IPS-18a (cell line): ENCODE data around the gene TTC23.
"Not testable (repeated sequence)": the region's sequence is repeated elsewhere in the genome, so short reads cannot be mapped to it uniquely, and the experiment has no call there.

Experiments used
- H3K27ac ChIP-seq: one replicate; pipeline ENCODE4 v1.5.1; 2013; ENCODE audit warnings: low read length
- H3K27me3 ChIP-seq: one replicate; pipeline ENCODE4 v1.6.1; 2013; ENCODE audit warnings: mild to moderate bottlenecking, low read length; ENCODE audit not compliant: control insufficient read depth, insufficient read depth
- H3K36me3 ChIP-seq: one replicate; pipeline ENCODE4 v1.6.1; 2013; ENCODE audit warnings: low read depth, low read length; ENCODE audit not compliant: control insufficient read depth
- H3K4me1 ChIP-seq: one replicate; pipeline ENCODE4 v1.6.1; 2013; ENCODE audit warnings: low read depth, low read length; ENCODE audit not compliant: control insufficient read depth
- H3K4me3 ChIP-seq: one replicate; pipeline ENCODE4 v1.5.1; 2013; ENCODE audit warnings: low read length
- H3K9ac ChIP-seq: one replicate; pipeline ENCODE4 v1.6.1; 2013; ENCODE audit warnings: mild to moderate bottlenecking, low read length, moderate library complexity
- H3K9me3 ChIP-seq: one replicate; pipeline ENCODE4 v1.6.1; 2013; ENCODE audit warnings: low read depth, low read length; ENCODE audit not compliant: control insufficient read depth

The TTC23 gene

DNA sequence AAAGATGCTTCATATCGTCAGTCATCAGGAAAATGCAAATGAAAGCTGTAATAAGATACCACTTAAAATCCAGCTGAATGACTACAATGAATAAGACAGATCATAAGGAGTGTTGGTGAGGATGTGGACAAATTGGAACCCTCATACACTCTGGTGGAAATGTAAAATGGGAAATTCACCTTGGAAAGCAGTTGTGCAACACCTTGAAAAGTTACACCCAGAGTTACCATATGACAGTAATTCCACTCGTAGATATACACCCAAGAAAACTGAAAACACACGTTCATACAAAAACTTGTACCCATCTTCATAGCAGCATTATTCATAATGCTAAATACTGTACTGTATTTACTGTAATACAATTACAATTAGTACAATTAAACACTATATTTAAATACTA lies 2.3 kb downstream of the TTC23 start:
- H3K4me1 ChIP-seq, result no peaks in the 10 kb centered on the region
- H3K27me3 ChIP-seq, result peaks cover 6% of the 10 kb centered on the region
- no peaks in the 10 kb centered on the region for H3K9me3 ChIP-seq
- H3K27ac ChIP-seq, result no peak overlapping the region
- H3K4me3 ChIP-seq, result no peak overlapping the region
- H3K9ac ChIP-seq, result no peak overlapping the region
- H3K36me3 ChIP-seq, result no peaks in the 10 kb centered on the region

DNA sequence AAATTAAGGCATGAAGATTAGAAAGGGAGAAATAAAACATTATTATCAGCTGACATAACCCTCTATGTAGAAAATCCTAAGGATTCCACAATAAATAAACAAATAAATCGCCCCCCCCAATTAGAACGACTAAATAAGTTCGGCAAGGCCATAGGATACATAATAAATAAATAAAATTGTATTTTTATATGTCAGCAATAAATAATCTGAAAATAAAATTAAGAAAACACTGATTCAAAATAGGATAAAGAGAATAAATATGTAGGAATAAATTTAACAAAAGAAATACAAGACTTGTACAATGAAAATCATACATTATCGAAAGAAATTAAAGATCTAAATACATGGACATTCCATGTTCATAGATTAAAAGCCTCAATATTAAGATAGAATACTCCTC lies 5.1 kb downstream of the TTC23 start:
- Histone ChIP-seq H3K4me3 (no peak overlapping the region), H3K27ac (no peak overlapping the region), H3K9ac (no peak overlapping the region), H3K27me3 (no peaks in the 10 kb centered on the region), H3K36me3 (no peaks in the 10 kb centered on the region), H3K4me1 (no peaks in the 10 kb centered on the region), H3K9me3 (no peaks in the 10 kb centered on the region)

DNA sequence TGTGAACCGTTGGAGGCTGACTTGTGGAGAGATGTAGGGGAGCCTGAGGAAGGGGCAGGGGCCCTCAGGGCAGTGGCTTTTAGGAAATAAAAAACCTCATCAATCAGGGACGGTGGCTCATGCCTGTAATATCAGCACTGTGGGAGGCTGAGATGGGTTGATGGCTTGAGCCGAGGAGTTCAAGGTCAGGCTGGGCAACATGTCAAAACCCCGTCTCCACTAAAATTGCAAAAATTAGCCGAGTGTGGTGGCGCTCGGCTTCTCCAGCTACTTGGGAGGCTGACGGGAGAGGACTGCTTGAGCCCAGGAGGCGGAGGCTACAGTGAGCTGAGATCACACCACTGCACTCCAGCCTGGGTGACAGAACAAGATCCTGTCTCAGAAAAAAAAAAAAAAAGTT lies 7.6 kb downstream of the TTC23 start:
- no peak overlapping the region for H3K9ac ChIP-seq
- no peaks in the 10 kb centered on the region for H3K36me3 ChIP-seq
- H3K9me3 ChIP-seq, result no peaks in the 10 kb centered on the region
- H3K4me3 ChIP-seq, result no peak overlapping the region
- no peaks in the 10 kb centered on the region for H3K4me1 ChIP-seq
- no peak overlapping the region for H3K27ac ChIP-seq
- H3K27me3 ChIP-seq, result no peaks in the 10 kb centered on the region

DNA sequence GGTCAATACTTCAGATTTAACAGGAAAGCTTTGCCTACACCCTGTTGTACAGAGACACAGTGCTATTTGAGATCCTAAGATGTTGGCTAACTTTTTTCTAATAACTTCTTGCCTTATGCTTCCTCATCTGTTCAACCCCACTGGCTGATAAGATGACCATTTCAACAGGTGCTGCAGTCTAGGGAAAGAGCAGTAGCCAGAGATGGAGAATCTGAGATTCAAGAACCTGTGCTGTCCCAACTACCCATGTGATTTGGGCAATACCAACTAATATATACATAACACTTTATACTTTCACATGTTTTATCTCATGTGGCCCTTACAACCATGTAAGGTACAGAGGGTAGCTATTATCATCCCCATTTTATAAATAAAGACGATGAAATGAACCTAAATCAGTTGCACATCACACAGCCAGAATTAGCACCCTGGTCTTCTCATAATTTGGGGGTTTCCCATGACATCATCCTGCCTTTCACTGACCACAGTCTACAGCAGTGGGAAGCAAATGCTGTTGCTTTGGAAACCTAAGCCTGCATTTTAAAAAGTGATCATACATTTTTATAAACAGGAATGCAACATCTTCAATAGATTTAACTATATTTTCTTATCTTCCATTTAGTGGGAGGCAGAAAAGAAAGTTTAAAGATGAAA lies 9.7 kb downstream of the TTC23 start:
- Histone ChIP-seq H3K27ac (no peak overlapping the region), H3K4me3 (no peak overlapping the region), H3K4me1 (no peaks in the 10 kb centered on the region), H3K9ac (no peak overlapping the region), H3K9me3 (no peaks in the 10 kb centered on the region), H3K27me3 (no peaks in the 10 kb centered on the region), H3K36me3 (no peaks in the 10 kb centered on the region)

DNA sequence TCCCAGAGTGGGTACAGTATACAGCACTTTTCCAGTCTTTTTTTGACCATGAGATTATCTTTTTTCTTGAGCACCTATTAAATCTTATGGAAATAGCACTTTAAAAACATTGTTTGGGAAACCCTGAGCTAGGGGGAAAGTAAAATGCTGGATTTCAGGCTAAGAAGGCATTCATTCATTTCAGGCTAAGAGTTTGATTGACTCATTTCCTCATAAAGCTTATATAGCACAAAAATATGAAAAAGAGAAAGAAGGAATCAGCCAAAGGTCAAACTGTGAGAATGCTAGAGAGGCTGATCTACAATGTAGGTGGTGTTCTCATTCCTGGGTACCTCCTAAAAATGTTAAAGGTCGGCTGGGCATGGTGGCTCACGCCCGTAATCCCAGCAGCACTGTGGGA lies 10.5 kb downstream of the TTC23 start:
- no peak overlapping the region for H3K9ac ChIP-seq
- no peak overlapping the region for H3K27ac ChIP-seq
- no peak overlapping the region for H3K4me3 ChIP-seq
- H3K9me3 ChIP-seq, result no peaks in the 10 kb centered on the region
- H3K36me3 ChIP-seq, result no peaks in the 10 kb centered on the region
- H3K27me3 ChIP-seq, result no peaks in the 10 kb centered on the region
- no peaks in the 10 kb centered on the region for H3K4me1 ChIP-seq

DNA sequence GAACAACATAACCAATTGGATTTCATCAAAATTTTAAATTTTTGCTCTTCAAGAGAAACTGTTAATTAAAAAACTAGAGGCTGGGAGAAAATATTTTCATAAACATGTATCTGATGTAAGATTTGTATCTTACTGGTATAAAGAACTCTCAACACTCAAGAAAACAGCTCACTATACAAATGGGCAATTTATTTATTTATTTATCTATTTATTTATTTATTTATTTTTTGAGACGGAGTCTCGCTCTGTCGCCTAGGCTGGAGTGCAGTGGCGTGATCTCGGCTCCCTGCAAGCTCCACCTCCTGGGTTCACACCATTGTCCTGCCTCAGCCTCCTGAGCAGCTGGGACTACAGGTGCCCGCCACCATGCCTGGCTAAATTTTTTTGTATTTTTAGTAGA lies 15.2 kb downstream of the TTC23 start:
- H3K4me3 ChIP-seq, H3K9ac ChIP-seq, H3K9me3 ChIP-seq, H3K27me3 ChIP-seq, H3K4me1 ChIP-seq, H3K27ac ChIP-seq, H3K36me3 ChIP-seq: not testable (repeated sequence)

DNA sequence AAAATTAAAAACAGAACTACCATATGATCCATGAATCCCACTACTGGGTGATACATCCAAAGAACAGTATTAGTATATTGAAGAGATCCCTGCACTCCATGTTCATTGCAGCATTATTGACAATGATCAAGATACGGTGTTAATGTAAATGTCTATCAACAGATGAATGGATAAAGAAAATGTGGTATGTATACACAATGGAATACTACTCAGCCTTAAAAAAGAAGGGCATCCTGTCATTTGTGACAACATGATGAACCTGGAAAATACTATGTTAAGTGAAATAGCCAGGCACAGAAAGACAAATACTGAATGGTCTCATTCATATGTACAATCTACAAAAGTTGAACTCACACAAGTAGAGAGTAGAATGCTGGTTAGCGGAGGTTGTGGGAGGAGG lies 16.6 kb downstream of the TTC23 start:
- peaks cover 2% of the 10 kb centered on the region for H3K36me3 ChIP-seq
- no peak overlapping the region for H3K27ac ChIP-seq
- no peaks in the 10 kb centered on the region for H3K27me3 ChIP-seq
- no peak overlapping the region for H3K9ac ChIP-seq
- H3K9me3 ChIP-seq, result no peaks in the 10 kb centered on the region
- H3K4me1 ChIP-seq, result no peaks in the 10 kb centered on the region
- no peak overlapping the region for H3K4me3 ChIP-seq

DNA sequence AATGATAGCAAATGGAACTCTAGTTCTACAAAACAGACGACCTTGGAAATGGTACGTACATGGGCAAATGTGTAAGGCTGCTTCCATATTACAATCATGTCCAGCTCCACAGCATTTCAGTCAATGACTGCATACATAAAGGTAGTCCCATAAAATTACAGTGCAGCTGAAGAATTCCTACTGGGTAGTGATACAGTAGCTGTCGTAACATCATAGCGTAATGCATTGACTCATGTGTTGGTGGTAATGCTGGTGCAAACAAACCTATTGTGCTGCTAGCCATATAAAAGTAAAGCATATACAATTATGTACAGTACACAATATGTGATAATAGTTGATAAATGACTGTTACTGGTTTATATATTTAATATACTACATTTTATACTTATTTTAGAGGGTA lies 18.5 kb downstream of the TTC23 start:
- Histone ChIP-seq H3K4me3 (no peak overlapping the region), H3K27ac (no peak overlapping the region), H3K27me3 (no peaks in the 10 kb centered on the region), H3K9ac (no peak overlapping the region), H3K9me3 (no peaks in the 10 kb centered on the region), H3K36me3 (peaks cover 3% of the 10 kb centered on the region), H3K4me1 (no peaks in the 10 kb centered on the region)

DNA sequence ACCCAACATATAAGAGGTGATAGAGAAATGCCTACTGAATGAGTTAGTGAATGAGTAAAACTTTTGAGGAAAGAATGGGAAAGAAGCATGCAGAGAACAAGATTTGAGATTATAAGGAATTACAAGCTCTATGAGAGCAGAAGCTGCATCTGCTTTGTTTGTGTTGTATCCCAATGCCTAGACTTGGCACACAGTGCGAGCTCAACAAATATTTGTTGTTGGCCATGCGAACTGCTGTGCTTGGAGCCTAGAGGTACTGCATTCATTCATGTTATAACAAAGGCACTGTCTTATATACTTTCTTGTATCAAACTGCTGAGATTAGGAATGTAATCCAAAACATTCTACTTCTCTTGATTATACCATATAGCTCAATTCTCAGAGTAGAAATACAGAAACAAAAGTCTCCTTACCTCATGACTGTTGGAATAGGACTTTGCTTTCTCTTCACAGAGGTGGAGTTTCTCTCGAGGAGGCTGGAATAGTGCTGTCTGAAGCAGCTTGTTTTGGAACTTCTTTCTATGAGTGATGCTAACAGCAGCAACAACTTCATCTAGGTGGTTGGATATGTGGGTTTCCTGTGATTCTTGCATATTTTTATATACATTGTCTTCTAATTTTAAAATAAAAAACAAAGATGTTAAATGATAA lies 21.1 kb downstream of the TTC23 start:
- Histone ChIP-seq H3K36me3 (peaks cover 3% of the 10 kb centered on the region), H3K4me3 (no peak overlapping the region), H3K27me3 (no peaks in the 10 kb centered on the region), H3K9ac (no peak overlapping the region), H3K9me3 (no peaks in the 10 kb centered on the region), H3K4me1 (no peaks in the 10 kb centered on the region), H3K27ac (no peak overlapping the region)

DNA sequence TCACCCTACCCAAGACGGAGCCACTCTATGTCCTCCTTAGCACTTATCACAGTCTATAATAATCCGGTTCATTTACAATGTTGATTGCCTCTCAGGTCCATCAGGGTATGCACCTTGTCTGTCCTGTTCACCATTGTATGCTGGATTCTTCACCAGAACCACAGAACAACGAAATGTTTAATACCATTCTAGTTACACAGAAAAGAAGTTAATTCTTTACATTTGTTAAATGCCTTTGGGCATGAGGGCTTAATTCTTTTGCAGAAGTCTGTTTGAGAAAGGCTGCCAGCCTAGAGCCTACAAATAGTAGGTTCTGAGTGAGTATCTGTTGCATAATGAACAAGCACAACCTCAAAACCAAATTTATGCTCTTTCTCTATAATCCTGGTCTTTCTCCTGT lies 22.6 kb downstream of the TTC23 start:
- H3K36me3 ChIP-seq, result peaks cover 3% of the 10 kb centered on the region

DNA sequence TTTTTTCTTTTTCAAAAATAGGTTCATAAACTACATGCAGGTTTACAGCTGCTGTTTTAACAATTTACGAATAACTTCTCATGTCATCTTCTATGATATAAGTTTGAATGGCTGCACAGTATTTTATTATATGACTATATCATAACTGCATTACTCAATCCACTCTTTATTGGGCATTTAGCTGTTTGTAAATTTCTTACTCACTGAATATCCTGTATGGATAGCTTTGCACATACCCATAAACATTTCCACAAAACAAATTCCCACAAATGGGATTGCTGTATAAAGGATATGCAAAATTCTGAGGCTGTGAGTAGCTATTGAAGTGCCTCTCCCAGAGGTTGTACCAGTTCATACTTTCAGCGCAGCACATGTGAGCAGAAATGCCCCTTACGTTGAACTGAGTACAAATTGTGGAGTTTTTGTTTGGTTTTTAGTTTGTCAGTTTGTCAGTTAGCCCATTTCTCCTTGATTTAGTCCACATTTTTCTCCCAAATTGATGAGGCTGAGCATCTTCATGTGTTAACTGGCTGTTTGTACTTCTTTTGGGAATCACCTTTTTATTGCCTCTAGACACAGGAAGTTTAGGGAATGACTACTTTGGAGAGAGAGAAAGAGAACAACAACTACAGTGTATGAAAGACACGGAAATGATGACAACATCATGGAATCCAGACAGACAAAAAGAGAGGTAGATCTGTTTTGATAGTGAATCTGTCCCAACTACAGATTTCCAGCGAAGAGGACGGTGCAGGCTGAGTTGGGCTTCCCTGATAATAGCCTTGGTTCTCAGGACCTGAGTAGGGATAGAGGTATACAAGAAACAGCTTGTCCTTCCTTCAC lies 24.8 kb downstream of the TTC23 start:
- Histone ChIP-seq H3K4me3 (no peak overlapping the region), H3K36me3 (peaks cover 10% of the 10 kb centered on the region), H3K27me3 (no peaks in the 10 kb centered on the region)

More for the DNA sequence above, 22.6 kb downstream of the TTC23 start:
- Histone ChIP-seq H3K9ac (no peak overlapping the region), H3K4me3 (no peak overlapping the region), H3K27me3 (no peaks in the 10 kb centered on the region), H3K4me1 (no peaks in the 10 kb centered on the region), H3K27ac (no peak overlapping the region), H3K9me3 (no peaks in the 10 kb centered on the region)

More for the DNA sequence above, 24.8 kb downstream of the TTC23 start:
- Histone ChIP-seq H3K9ac (no peak overlapping the region), H3K4me1 (no peaks in the 10 kb centered on the region), H3K9me3 (no peaks in the 10 kb centered on the region), H3K27ac (no peak overlapping the region)
